Mesothelial cell of epicardium (in vitro differentiated cells): ENCODE data around the gene MSH3. TPM values are rescaled to one million over a fixed set of nuclear protein-coding genes. Genes with fewer than 3 reads are reported as not detected.

Source experiments
- DNase-seq, 2 experiments: peaks; one replicate each; pipeline ENCODE4 v3.0.0; 2021; ENCODE audit warnings: low spot score in 2 of 2; ENCODE audit not compliant: unreplicated experiment in 2 of 2
- H3K27ac Mint-ChIP-seq: 2 replicates; pipeline ENCODE4 v1.8.0; 2021; ENCODE audit warnings: mixed read lengths
- H3K27me3 Mint-ChIP-seq: 2 replicates; pipeline ENCODE4 v1.8.0; 2021; ENCODE audit warnings: low read depth, mixed read lengths
- H3K36me3 Mint-ChIP-seq: 2 replicates; pipeline ENCODE4 v1.8.0; 2021; ENCODE audit warnings: mixed read lengths
- H3K4me1 Mint-ChIP-seq: 2 replicates; pipeline ENCODE4 v1.8.0; 2021; ENCODE audit warnings: mixed read lengths
- H3K4me3 Mint-ChIP-seq: 2 replicates; pipeline ENCODE4 v1.8.0; 2021; ENCODE audit warnings: mild to moderate bottlenecking, moderate library complexity, mixed read lengths
- H3K9me3 Mint-ChIP-seq: 2 replicates; pipeline ENCODE4 v1.8.0; 2021; ENCODE audit warnings: mixed read lengths
- CTCF ChIP-seq: fragments of 200-600 bp; sonication (generic); IDR thresholded peaks from one replicate; pipeline ENCODE4 v1.5.0; 2021; ENCODE audit warnings: antibody characterized with exemption; ENCODE audit not compliant: unreplicated experiment
- total RNA-seq: library from RNA; stranded (reverse); gene quantifications from 3 replicates; pipeline ENCODE4 v1.2.1, GENCODE V29; 2021

Gene MSH3
- total RNA-seq, 1 donor from 2014 or later = 18.4 TPM

- TF ChIP-seq CTCF = no peak
- no peaks in the 10 kb centered on the region for H3K4me1 Mint-ChIP-seq
- peaks cover 19% of the 10 kb centered on the region for H3K9me3 Mint-ChIP-seq
- H3K27ac Mint-ChIP-seq = no peak overlapping the region
- no peak overlapping the region for H3K4me3 Mint-ChIP-seq
- H3K36me3 Mint-ChIP-seq = peaks cover 64% of the 10 kb centered on the region
- no peaks in the 10 kb centered on the region for H3K27me3 Mint-ChIP-seq
- no peak for DNase-seq
These were observed 91.0 kb downstream of the MSH3 start for GRCh38 chr5:80745490-80745889.

- Mint-ChIP-seq H3K27ac (no peak overlapping the region), H3K4me3 (no peak overlapping the region), H3K27me3 (no peaks in the 10 kb centered on the region), H3K9me3 (peaks cover 19% of the 10 kb centered on the region), H3K4me1 (no peaks in the 10 kb centered on the region), H3K36me3 (peaks cover 58% of the 10 kb centered on the region)
- no peak for DNase-seq
- TF ChIP-seq CTCF = no peak
These were observed 93.5 kb downstream of the MSH3 start for GRCh38 chr5:80747922-80748321.

- no peaks in the 10 kb centered on the region for H3K9me3 Mint-ChIP-seq
- H3K27ac Mint-ChIP-seq = no peak overlapping the region
- no peak overlapping the region for H3K4me3 Mint-ChIP-seq
- H3K36me3 Mint-ChIP-seq = peaks cover 23% of the 10 kb centered on the region
- TF ChIP-seq CTCF = no peak
- DNase-seq = no peak
- H3K4me1 Mint-ChIP-seq = peaks cover 4% of the 10 kb centered on the region
- H3K27me3 Mint-ChIP-seq = no peaks in the 10 kb centered on the region
These were observed 98.0 kb downstream of the MSH3 start for GRCh38 chr5:80752427-80752826.

- DNase-seq = no peak
- Mint-ChIP-seq H3K9me3 (no peaks in the 10 kb centered on the region), H3K36me3 (peaks cover 20% of the 10 kb centered on the region), H3K4me3 (no peak overlapping the region), H3K27me3 (no peaks in the 10 kb centered on the region), H3K27ac (no peak overlapping the region), H3K4me1 (peaks cover 4% of the 10 kb centered on the region)
- TF ChIP-seq CTCF = no peak
These were observed 99.3 kb downstream of the MSH3 start for GRCh38 chr5:80753712-80754111.

- no peak for TF ChIP-seq CTCF
- H3K4me3 Mint-ChIP-seq = no peak overlapping the region
- H3K27ac Mint-ChIP-seq = no peak overlapping the region
- peaks cover 11% of the 10 kb centered on the region for H3K36me3 Mint-ChIP-seq
- DNase-seq = no peak
- H3K27me3 Mint-ChIP-seq = no peaks in the 10 kb centered on the region
- H3K9me3 Mint-ChIP-seq = no peaks in the 10 kb centered on the region
- H3K4me1 Mint-ChIP-seq = peaks cover 4% of the 10 kb centered on the region
These were observed 100.4 kb downstream of the MSH3 start for GRCh38 chr5:80754900-80755299.

GRCh38 chr5:80755626-80756025 is 101.2 kb downstream of the MSH3 start:
- no peak for DNase-seq
- no peak for TF ChIP-seq CTCF
- peaks cover 4% of the 10 kb centered on the region for H3K4me1 Mint-ChIP-seq
- no peaks in the 10 kb centered on the region for H3K27me3 Mint-ChIP-seq
- peaks cover 1% of the 10 kb centered on the region for H3K9me3 Mint-ChIP-seq
- H3K4me3 Mint-ChIP-seq = no peak overlapping the region
- peaks cover 13% of the 10 kb centered on the region for H3K36me3 Mint-ChIP-seq
- H3K27ac Mint-ChIP-seq = no peak overlapping the region
